HepG2 (cell line): ENCODE results near the gene ALKBH2. TPM values are rescaled to one million over a fixed set of nuclear protein-coding genes. Genes with fewer than 3 reads are reported as not detected.

ENCODE experiments used
- DMTF1 ChIP-seq: sonication (generic); formaldehyde crosslinking; IDR thresholded peaks from 2 replicates; pipeline ENCODE4 v1.4.0; 2020; ENCODE audit warnings: mild to moderate bottlenecking, missing genetic modification reagents
- ELF3 ChIP-seq: IDR thresholded peaks from 2 replicates; pipeline ENCODE4 v1.6.1; 2016; ENCODE audit warnings: missing genetic modification reagents, missing compliant biosample characterization
- FLYWCH1 ChIP-seq: sonication (generic); formaldehyde crosslinking; IDR thresholded peaks from 2 replicates; pipeline ENCODE4 v1.8.1; 2023; ENCODE audit warnings: mild to moderate bottlenecking, missing genetic modification reagents
- GABPA ChIP-seq, 2 experiments: IDR thresholded peaks; 2 replicates each; pipeline ENCODE4 v1.6.1; 2011 to 2016; ENCODE audit warnings: low read depth in 2 of 2, low read length in 1 of 2, missing biosample characterization in 1 of 2, missing genetic modification characterization in 1 of 2
- GATAD2A ChIP-seq: IDR thresholded peaks from 2 replicates; pipeline ENCODE4 v1.6.1; 2016
- KAT7 ChIP-seq: IDR thresholded peaks from 2 replicates; pipeline ENCODE4 v1.6.1; 2018; ENCODE audit warnings: borderline replicate concordance, missing compliant biosample characterization
- KLF12 ChIP-seq: sonication (generic); formaldehyde crosslinking; IDR thresholded peaks from 2 replicates; pipeline ENCODE4 v1.4.0; 2020; ENCODE audit warnings: missing genetic modification reagents, borderline replicate concordance
- RBM39 ChIP-seq: fragments of 200-400 bp; formaldehyde crosslinking; IDR thresholded peaks from one replicate; pipeline ENCODE4 v1.6.1; 2018; ENCODE audit warnings: antibody characterized with exemption, mild to moderate bottlenecking, low read depth, low read length; ENCODE audit not compliant: poor library complexity, severe bottlenecking
- TMF1 ChIP-seq: sonication (generic); formaldehyde crosslinking; IDR thresholded peaks from 2 replicates; pipeline ENCODE4 v1.8.1; 2022; ENCODE audit warnings: low read depth, missing genetic modification reagents
- ZBTB1 ChIP-seq: sonication (generic); formaldehyde crosslinking; IDR thresholded peaks from 2 replicates; pipeline ENCODE4 v1.4.0; 2020; ENCODE audit warnings: missing genetic modification reagents, borderline replicate concordance
- ZBTB39 ChIP-seq: sonication (generic); formaldehyde crosslinking; IDR thresholded peaks from 2 replicates; pipeline ENCODE4 v1.5.0; 2020; ENCODE audit warnings: missing genetic modification reagents
- ZFX ChIP-seq: sonication (generic); formaldehyde crosslinking; IDR thresholded peaks from 2 replicates; pipeline ENCODE4 v1.4.0; 2020; ENCODE audit warnings: mild to moderate bottlenecking, low read depth, missing genetic modification reagents, moderate library complexity
- ZNF10 ChIP-seq: sonication (generic); formaldehyde crosslinking; IDR thresholded peaks from 2 replicates; pipeline ENCODE4 v1.4.0; 2020; ENCODE audit warnings: mild to moderate bottlenecking, low read depth, missing genetic modification reagents, borderline replicate concordance
- ZNF138 ChIP-seq: sonication (generic); formaldehyde crosslinking; IDR thresholded peaks from 2 replicates; pipeline ENCODE4 v1.5.0; 2020; ENCODE audit warnings: mild to moderate bottlenecking, low read depth, missing genetic modification reagents
- ZNF343 ChIP-seq: sonication (generic); formaldehyde crosslinking; IDR thresholded peaks from 2 replicates; pipeline ENCODE4 v1.4.0; 2020; ENCODE audit warnings: mild to moderate bottlenecking, missing genetic modification reagents
- ZNF543 ChIP-seq: sonication (generic); formaldehyde crosslinking; IDR thresholded peaks from 2 replicates; pipeline ENCODE4 v1.4.0; 2020; ENCODE audit warnings: mild to moderate bottlenecking, missing genetic modification reagents
- ZNF776 ChIP-seq: sonication (generic); formaldehyde crosslinking; IDR thresholded peaks from 2 replicates; pipeline ENCODE4 v1.4.0; 2020; ENCODE audit warnings: mild to moderate bottlenecking, missing genetic modification reagents
- ZNF777 ChIP-seq: sonication (generic); formaldehyde crosslinking; IDR thresholded peaks from 2 replicates; pipeline ENCODE4 v1.4.0; 2020; ENCODE audit warnings: missing genetic modification reagents
- ZNF790 ChIP-seq: sonication (generic); formaldehyde crosslinking; IDR thresholded peaks from 2 replicates; pipeline ENCODE4 v1.8.0; 2022; ENCODE audit warnings: missing genetic modification reagents, mild to moderate bottlenecking, borderline replicate concordance
- polyA plus RNA-seq, 8 experiments: library from polyadenylated mRNA; depleted of rRNA in 3 of 8; stranded (reverse) in 7 of 8; unstranded in 1 of 8; fragments of >200 nt; fragmentation: Illumina TruSeq in 4 of 8; extraction: Trizol in 4 of 8; gene quantifications; 2 replicates each; pipeline versions ENCODE4 v1.2.1 to v1.2.3, GENCODE V29; 2011 to 2016; ENCODE audit warnings: low read depth in 4 of 8, missing spikeins in 1 of 8, mixed read lengths in 1 of 8; ENCODE audit not compliant: insufficient read depth in 1 of 8
- total RNA-seq, 5 experiments: library from RNA; depleted of rRNA; stranded (reverse); fragments of >200 nt; fragmentation: Illumina TruSeq; extraction: Trizol; gene quantifications; 2 replicates each; pipeline ENCODE4 v1.2.3, GENCODE V29; 2016; ENCODE audit warnings: low read depth in 1 of 5
- TF ChIP-seq, protein P1 (sequence below): sonication (generic); formaldehyde crosslinking; IDR thresholded peaks from 2 replicates; pipeline ENCODE4 v1.4.0; 2020; ENCODE audit warnings: missing genetic modification reagents, borderline replicate concordance
- TF ChIP-seq, protein P2 (sequence below): IDR thresholded peaks from 2 replicates; pipeline ENCODE4 v1.6.1; 2016; ENCODE audit warnings: low read depth, borderline replicate concordance

Gene ALKBH2
- total and polyA plus RNA-seq, 2 of the 13 experiments (the other 11 are each of a cell fraction or from before 2014, with no cell fraction given): 21.0 to 40.5 TPM

- TF ChIP-seq, protein P1, sequence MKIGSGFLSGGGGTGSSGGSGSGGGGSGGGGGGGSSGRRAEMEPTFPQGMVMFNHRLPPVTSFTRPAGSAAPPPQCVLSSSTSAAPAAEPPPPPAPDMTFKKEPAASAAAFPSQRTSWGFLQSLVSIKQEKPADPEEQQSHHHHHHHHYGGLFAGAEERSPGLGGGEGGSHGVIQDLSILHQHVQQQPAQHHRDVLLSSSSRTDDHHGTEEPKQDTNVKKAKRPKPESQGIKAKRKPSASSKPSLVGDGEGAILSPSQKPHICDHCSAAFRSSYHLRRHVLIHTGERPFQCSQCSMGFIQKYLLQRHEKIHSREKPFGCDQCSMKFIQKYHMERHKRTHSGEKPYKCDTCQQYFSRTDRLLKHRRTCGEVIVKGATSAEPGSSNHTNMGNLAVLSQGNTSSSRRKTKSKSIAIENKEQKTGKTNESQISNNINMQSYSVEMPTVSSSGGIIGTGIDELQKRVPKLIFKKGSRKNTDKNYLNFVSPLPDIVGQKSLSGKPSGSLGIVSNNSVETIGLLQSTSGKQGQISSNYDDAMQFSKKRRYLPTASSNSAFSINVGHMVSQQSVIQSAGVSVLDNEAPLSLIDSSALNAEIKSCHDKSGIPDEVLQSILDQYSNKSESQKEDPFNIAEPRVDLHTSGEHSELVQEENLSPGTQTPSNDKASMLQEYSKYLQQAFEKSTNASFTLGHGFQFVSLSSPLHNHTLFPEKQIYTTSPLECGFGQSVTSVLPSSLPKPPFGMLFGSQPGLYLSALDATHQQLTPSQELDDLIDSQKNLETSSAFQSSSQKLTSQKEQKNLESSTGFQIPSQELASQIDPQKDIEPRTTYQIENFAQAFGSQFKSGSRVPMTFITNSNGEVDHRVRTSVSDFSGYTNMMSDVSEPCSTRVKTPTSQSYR: 0 out of 2 replicates have a peak, but pooled peaks have one; percentile 39
- TF ChIP-seq ZNF138 (CRISPR knock-in tag) (0 out of 2 replicates have a peak, but pooled peaks have one; percentile 15), ZBTB1 (CRISPR knock-in tag) (no peak), ZFX (CRISPR knock-in tag) (peak; percentile 76), ELF3 (CRISPR knock-in tag) (peak; percentile 8; the same call in 1 of the 2 replicates), GATAD2A (CRISPR knock-in tag) (no peak), DMTF1 (CRISPR knock-in tag) (no peak), GABPA (IDR thresholded peaks at IDR 0.05; ENCODE audit: low read depth, low read length) (no peak), GABPA (CRISPR knock-in tag; IDR thresholded peaks at IDR 0.05; ENCODE audit: low read depth) (peak; percentile 27; the same call in 1 of the 2 replicates), RBM39 (peak; percentile 65), ZNF343 (peak; percentile 63; the same call in 1 of the 2 replicates), ZNF10 (CRISPR knock-in tag) (no peak), ZNF776 (CRISPR knock-in tag) (peak; percentile 27; the same call in 1 of the 2 replicates), ZNF777 (no peak), ZNF543 (peak; percentile 28; the same call in 1 of the 2 replicates), ZNF790 (CRISPR knock-in tag) (no peak), KLF12 (CRISPR knock-in tag) (peak; percentile 15; the same call in 1 of the 2 replicates), FLYWCH1 (CRISPR knock-in tag) (no peak), ZBTB39 (CRISPR knock-in tag) (0 out of 2 replicates have a peak, but pooled peaks have one; percentile 57), KAT7 (CRISPR knock-in tag) (peak; percentile 51; the same call in 1 of the 2 replicates), TMF1 (CRISPR knock-in tag) (0 out of 2 replicates have a peak, but pooled peaks have one; percentile 31)
- TF ChIP-seq, protein P2, sequence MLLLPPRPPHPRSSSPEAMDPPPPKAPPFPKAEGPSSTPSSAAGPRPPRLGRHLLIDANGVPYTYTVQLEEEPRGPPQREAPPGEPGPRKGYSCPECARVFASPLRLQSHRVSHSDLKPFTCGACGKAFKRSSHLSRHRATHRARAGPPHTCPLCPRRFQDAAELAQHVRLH (CRISPR knock-in tag): no peak
Observed at GRCh38 chr12:109098183-109098604, 4.9 kb upstream of the ALKBH2 start (continued).
